GM12892 (cell line): ENCODE measurements around the gene TTLL5.

Source experiments
- DNase-seq: peaks from one replicate; pipeline ENCODE4 v3.0.0; 2011; ENCODE audit not compliant: insufficient read length
- FAIRE-seq: peaks from 2 replicates; lab custom pipeline; 2011; peaks lifted over from hg19 to GRCh38; lab: Jason Lieb, UNC
- POLR2A ChIP-seq: IDR thresholded peaks from 2 replicates; pipeline ENCODE4 v1.6.1; 2011; ENCODE audit warnings: low read depth, low read length, control low read depth
- POLR2AphosphoS5 ChIP-seq: IDR thresholded peaks from 2 replicates; pipeline ENCODE4 v1.6.1; 2011; ENCODE audit warnings: low read depth, low read length, control low read depth
- TAF1 ChIP-seq: IDR thresholded peaks from 2 replicates; pipeline ENCODE4 v1.6.1; 2011; ENCODE audit warnings: low read depth, mild to moderate bottlenecking, control low read depth, low read length, borderline replicate concordance

Gene TTLL5

DNA sequence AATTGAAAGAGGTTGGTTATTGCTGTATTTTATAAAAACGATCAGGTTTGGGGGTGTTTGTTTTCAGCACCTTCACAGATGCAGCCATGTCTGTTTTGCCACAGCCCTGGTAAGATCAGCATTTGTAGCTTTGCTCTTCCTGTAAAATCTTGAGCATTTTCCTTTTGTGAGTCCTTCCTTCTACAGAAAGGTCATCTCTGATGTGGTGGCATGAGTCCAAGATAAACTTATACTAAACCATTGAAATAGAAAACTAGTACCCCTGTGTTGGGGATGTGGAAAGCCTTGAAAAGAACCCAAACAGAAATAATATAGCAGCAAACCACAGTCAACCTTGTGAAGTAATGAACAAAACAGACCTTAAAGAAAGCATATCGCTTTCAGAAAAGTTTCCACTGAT, 235.3 kb downstream of the TTLL5 start:
- FAIRE-seq: no peak
- no peak for DNase-seq
- no peak for TF ChIP-seq TAF1
- no peak for TF ChIP-seq POLR2A
- TF ChIP-seq POLR2AphosphoS5: no peak

DNA sequence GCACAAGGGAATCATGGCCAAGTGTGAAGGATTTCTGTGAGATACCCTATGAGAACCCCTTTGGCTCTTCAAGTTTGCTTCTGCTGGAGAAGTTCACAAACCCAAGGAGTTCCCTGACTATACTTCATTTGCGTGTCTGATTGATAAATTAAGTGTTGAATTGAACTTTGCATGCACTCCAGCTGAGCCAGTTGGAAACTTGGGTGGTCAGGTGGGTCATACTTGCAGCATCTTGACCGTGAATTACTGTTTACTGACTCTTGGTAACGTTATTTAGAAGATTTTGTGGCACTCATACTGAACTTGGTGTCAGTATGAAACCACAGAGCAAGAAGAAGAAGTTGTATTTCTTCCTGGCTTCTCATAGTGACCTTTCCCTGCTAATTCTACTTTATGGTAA, 243.3 kb downstream of the TTLL5 start:
- FAIRE-seq (no peak), DNase-seq (no peak)
- no peak for TF ChIP-seq POLR2AphosphoS5
- TF ChIP-seq POLR2A: no peak
- no peak for TF ChIP-seq TAF1

DNA sequence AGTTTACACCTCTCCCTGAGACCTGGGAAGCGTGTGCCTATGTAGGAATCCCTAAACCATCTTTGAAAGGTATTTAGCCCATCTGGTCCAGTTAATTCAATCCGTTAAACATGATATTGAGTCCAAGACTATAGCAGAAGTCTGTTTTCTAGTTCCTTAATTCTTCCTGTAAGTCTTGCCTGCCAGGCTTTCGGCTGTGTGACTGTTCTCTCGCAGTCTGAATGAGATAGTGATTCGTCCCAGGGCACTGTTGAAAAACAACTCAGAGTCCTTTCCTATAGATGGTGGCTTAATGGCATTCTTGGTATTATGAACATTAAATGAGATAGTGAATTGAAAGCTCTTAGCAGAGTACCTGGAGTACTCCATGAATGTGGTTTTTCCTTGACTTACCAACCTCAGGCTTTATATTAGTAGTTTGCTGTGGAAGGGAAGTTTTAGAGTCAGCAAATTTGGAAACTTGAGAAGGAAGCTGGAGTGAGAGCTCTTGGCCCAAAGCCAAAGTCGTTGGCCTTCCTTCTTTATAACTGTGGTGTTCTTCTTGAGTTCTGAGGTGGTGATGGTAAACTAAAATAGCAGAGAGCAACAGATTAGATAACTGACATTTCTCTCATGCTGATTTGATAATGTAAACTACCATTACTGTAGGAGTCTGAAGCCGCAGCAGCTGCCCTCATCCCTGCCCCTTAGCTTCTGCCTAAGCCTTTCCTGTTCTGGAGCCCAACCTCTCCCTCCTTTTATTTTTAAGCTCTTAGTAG, 244.3 kb downstream of the TTLL5 start:
- FAIRE-seq (no peak), DNase-seq (no peak)
- no peak for TF ChIP-seq POLR2AphosphoS5
- no peak for TF ChIP-seq POLR2A
- no peak for TF ChIP-seq TAF1

DNA sequence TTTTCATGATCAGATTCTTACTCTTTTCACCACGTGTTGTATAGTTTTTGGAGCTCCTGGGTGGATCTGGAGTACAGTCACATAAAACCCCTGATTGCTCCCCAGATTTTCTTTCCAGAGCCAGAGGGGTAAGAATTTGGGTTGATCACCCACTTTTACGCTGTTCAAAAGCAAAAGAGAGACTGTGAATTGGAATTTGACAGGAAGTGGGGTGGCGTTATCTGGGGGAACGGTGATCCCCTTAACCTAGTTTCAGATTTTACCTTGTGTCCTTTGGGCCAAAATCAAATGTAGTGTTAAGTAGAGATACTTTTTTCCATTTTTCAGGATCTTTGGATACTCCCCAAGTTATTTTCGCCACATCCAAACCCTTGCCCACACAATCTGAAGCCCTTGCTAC, 245.2 kb downstream of the TTLL5 start:
- no peak for DNase-seq
- no peak for FAIRE-seq
- no peak for TF ChIP-seq TAF1

DNA sequence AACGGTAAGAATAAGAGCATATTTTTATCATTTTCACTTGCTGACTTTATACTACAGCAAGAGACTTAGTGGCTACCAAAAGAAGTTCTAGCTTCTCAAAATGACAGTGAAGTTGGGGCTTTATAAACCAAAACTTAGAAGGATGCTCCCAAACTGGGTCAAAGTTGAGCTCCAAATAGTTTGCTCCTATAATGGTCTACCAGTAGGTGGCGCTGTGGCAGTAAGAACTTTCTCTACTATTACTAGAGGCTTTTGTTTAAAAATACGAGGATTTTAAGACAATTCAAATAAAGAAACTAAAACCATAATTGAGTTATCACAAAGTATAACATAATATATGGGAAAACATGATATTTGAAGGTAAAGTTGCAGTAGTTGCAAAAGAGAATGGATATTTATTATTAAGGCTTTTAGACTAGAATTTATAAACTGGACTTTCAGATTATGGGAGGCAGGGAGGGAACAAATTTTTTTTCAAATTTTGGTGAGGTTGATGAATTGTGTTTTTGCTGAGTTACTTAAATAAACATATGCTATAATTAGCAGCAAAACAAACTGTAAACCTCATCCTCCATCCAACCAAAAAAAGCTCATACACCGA, 245.7 kb downstream of the TTLL5 start:
- FAIRE-seq: no peak
- DNase-seq: no peak
- TF ChIP-seq TAF1 (no peak), POLR2AphosphoS5 (no peak), POLR2A (no peak)

DNA sequence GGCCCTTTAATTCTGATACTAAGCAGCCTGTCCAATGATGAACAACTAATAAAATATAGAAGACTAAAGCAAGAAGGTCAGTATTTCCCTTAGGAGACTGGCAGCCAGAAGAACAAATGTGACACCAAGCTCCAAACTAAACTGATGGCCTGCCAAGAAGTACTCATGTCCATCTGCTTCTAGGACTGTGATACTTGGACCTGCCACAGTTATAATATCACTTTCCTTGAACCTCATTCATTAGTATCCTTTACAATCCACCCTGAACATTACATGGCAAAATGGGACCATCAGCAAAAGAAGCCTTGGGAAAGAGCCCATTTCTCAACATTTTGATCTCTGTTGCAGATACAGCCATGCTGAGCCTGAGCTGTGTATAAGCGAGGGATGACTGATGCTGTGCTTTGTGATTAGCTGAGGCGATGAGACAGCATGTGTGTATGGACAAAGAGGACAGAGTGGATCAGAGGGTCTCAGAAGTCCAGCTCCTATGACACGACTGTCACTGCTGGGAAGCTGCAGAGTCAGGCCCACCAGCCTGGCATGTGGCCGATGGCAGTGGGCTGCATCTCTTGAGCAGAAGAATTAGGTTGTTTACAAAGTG, 246.8 kb downstream of the TTLL5 start:
- no peak for FAIRE-seq
- no peak for DNase-seq
- TF ChIP-seq TAF1 (no peak), POLR2AphosphoS5 (no peak), POLR2A (no peak)

DNA sequence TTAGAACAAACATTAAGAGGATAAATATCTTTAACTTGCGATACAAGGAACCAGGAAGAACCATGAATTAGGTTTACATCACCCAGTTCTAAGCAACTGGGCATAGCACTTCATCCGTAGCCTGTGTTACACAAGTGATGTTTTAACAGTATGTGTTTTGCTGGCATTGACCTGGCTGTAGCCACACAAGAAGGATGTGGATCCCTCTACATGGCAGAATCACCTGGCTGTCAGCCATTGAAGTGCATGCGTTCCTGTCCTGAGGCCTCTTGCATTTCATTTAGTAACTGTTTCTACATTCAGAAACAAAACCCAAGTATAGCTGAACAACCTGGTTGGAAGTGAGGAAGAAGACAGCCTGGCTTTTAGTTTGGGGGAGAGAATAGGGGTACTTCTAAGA, 248.6 kb downstream of the TTLL5 start:
- FAIRE-seq: no peak
- DNase-seq: no peak
- TF ChIP-seq TAF1 (no peak), POLR2A (no peak), POLR2AphosphoS5 (no peak)

DNA sequence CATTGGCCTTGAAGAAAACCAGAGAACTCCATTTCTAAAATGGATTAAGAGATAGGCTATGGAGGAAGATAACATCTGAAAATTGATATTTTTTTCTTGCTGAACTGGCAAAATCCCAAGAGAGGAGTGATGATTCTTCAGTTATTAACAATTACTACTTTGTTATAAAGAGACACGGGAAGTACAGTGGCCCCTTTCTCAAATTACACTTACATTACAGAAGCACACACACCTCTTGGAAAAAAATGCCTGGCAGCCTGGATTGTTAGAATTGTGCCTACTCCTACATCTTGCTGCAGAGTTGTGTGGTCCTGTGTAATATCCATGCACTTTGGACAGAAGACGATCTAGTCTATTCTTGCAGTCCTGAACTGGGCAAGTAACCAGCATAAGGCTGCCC, 249.0 kb downstream of the TTLL5 start:
- FAIRE-seq (no peak), DNase-seq (no peak)
- no peak for TF ChIP-seq POLR2AphosphoS5
- no peak for TF ChIP-seq POLR2A
- TF ChIP-seq TAF1: no peak

DNA sequence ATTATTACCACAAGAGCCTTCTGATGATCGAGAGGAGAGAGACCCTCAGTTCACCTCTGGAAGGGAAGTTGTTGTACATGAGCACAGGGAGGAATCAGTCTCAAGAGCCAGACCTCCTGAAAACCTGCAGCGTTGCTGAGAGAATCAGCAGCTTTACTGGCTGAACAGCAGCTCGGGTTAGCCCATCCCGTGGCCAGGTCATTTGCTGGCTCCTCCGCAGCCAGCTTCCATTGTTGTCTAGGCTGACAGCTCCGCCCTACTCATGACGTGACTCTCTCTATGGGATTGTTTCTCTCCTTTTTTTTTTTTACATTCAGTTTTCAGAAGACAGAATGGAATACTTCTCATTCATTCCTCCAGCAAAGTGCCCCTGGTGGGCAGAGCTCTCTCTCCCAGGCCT, 250.8 kb downstream of the TTLL5 start:
- no peak for FAIRE-seq
- no peak for TF ChIP-seq POLR2AphosphoS5
- no peak for TF ChIP-seq POLR2A
- DNase-seq: no peak

DNA sequence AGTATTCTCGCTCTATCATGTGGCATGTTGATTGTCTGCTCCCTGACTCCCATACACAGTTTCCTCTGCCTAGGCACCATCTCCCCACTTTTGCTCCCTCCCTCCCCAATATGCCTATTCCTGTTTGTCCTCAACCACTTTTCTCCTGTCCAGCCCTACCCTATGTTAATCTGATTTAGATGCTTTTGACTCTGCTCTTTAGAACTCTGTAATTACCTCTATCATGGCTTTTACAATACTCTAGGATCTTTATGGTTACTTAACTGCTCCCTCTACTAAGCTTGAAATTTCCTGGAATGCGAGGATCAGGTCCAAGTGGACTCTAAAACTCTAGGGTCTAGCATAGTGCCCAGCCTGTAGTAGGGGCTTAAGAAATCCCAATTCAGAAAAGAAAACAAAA, 252.1 kb downstream of the TTLL5 start:
- no peak for FAIRE-seq
- no peak for DNase-seq
- TF ChIP-seq POLR2AphosphoS5: no peak
- TF ChIP-seq POLR2A: no peak
- TF ChIP-seq TAF1: no peak

DNA sequence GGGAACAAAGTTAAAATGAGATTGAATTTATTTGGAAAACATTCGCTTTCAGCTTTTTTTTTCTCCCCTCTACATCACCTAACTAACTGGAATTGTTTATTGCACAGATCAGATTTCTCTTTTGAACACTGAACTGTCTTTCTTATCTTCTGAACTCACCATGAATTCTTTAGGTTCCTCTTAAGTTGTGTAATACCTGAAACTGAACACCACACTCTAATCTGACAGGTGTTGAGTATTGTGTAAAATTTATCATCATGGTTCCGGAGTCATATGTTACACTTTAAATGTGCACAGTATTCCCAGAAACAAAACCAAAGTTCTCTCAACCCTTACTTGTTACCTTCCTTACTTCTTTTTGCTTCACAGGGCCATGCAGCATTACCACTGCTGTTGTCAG, 254.0 kb downstream of the TTLL5 start:
- no peak for FAIRE-seq
- TF ChIP-seq POLR2A (no peak), TAF1 (no peak), POLR2AphosphoS5 (no peak)
- no peak for DNase-seq

DNA sequence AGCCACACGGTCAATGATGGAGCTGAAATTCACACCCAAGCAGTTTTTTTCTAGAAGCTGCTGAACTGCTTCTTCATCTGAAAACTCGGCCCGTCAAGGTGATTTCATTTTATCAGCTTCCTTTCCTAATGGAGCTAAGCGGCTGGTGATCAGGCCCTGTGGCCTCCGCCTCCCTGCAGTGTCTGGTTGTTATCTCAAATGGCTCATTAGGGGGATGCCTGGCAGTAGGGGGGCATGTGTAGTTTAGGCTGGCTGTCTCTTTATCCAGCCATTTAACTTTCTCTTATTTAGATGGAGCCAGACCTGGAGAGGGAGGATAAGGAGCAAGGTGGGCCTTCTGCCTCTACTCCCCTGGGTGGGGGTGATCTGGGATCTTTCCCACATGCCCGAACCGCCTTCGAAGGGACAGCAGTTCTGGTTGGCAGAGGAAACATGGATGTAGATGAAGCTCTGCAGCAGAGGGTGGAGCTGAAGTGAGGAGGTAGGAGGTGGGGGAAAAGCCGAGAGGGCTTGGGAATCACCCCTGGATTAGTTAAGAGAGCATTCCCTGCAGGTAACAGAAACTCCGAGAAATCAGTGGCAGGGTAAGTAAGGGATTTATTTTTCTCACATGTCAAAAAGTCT, 256.4 kb downstream of the TTLL5 start:
- no peak for DNase-seq
- TF ChIP-seq TAF1: no peak
- TF ChIP-seq POLR2AphosphoS5: no peak
- no peak for TF ChIP-seq POLR2A
- no peak for FAIRE-seq
